COLO668 (cell line): Measurements from ENCODE around the gene NOS1.
"Not testable (repeated sequence)": the region's sequence is repeated elsewhere in the genome, so short reads cannot be mapped to it uniquely, and the experiment has no call there.

Experiments used
- DNase-seq: peaks from one replicate; lab custom pipeline; 2025; ENCODE audit not compliant: unreplicated experiment; lab: John Stamatoyannopoulos, UW

NOS1 gene

DNA sequence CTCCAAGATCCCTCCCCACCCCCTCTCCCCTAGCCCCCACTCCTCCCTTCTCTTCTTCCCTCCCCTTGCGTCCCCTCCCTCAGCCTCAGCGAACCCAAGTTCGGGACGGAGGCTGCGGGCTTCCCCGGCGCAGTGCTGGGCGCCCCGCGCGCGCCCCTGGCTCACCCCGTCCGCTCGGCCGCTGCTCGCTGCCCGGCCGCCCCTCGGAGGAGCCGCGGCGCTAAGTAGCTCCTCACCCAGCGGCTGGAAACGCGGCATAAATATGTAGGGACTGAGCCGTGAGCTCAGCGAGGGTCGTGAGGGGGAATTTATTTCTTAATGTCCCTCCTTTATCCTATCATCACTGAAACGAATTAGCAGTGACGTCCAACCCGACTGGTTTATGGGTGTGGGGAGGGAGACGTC, at the start of gene NOS1:
NOS1 (minus strand) TSS at position 280 of the 405 bp plus-strand sequence. CDS start 30,557 bp downstream, outside the sequence.
- DNase-seq, result no peak

DNA sequence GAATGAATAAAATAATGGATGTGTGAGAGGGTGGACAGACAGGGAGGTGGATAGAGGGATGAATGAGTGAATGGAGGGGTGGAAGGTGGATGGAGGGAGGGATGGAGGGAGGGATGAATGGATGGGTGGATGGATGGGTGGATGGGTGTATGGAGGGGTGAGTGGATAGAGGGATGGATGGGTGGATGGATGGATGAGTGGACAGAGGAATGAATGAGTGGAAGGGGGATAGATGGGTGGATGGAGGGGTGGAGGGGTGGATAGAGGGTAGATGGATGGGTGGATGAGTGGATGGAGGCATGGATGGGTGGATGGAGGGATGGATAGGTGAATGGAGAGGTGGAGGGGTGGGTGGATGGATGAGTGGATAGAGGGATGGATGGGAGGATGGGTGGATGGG, 47.9 kb upstream of the NOS1 start:
- DNase-seq, result no peak

DNA sequence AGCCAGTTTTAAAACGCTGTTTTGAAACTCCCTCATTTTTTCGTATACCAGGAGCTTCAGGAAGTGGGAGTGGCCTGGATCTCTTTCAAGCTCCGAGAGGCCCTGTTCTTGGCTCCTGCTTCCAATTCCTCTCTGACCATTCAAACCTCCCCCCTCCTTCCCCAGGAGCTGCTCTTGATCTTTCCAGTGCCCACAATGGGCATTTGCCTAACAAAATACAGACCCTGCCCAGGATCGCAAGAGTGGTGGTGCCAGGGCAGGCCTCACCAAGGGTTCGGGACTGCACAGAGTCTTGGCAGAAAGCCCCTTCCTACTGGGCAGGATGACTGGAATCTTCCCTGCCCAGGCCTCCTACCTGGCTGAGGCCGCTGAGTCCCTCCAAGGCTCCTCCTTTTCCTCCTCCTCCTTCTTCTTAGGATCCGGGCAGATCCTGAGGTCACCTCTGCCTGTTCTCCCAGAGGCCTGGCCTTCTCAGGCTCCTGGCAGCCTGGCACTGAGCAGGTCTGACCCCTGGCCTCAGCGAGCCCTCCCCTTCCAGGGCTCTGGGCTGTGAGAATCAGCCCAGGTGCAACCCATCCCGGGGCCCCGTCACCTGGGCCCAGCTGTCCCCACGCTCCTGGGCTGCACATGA, 46.9 kb upstream of the NOS1 start:
- DNase-seq, result no peak

DNA sequence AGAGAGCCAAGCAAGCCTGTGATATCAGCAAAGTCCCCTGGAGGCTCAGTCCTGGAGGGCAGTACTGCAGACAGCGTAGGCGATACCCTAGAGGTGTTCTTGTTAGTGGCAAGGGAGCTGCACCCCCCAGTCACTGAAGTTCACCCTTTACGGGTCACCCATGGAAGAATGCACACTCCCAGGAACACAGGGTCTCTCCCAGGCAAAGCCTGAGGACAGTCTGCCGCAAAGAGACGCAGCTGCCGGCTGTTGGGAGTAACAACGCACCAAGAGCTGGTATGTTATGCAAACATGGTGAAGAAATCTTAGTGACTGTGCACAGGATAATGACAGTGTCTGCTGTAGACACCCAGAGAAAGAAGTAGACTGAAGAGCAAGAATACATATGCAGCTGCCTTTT, 43.5 kb upstream of the NOS1 start:
- DNase-seq, result no peak

DNA sequence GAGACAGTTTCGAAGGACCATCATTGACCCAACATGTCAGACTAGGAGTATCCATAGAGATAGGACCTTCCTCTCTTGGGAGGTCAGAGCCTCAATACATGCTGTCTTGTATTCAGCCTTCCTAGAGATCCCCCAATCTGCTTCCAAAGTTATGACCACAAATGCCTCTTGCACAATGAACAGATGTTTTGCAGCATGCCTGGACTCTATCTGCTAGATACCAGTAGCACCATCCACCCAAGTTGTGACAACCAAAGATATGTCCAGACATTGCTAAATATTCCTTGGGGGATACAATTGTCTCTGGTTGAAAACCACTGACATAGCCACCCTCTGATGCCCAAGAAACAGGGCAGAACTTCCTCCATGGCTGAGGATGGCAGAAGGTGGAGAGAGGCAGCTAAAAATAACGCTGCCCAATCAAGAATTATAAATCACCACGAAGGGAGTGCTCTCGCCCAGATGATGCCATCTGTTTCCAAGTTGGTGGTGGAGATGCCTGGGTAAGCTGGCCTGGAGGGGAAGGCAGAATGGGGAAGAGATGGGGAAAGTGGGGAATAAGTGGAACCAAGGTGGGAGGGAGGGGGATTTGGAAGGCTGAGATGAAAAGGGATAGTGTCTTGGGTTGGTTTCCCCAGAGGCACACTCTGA, 42.9 kb upstream of the NOS1 start:
- no peak for DNase-seq

DNA sequence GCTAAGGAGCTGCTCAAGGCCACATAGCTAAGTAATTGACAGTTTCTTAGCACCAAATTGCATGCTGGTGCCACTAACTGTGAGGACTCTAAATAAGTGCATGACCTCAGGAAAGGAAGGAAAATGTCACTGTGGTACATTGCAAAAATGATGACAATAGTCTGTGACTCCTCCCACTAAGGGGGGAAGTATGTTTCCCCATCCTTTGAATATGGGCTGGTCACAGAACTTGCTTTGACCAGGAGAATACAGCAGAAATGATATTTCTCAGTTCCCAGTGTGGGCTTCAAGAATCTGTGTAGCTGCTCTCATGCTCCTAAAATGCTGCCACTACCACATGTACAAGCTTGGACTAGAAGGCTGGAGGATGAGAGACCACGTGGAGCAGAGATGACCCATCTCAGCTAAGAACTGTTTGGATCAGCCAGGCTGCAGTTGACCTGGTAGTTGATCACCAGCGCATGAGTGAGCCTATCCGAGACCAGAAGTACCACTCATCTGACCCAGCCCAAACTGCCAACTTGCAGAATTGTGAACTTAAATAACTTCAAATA, 42.2 kb upstream of the NOS1 start:
- no peak for DNase-seq

DNA sequence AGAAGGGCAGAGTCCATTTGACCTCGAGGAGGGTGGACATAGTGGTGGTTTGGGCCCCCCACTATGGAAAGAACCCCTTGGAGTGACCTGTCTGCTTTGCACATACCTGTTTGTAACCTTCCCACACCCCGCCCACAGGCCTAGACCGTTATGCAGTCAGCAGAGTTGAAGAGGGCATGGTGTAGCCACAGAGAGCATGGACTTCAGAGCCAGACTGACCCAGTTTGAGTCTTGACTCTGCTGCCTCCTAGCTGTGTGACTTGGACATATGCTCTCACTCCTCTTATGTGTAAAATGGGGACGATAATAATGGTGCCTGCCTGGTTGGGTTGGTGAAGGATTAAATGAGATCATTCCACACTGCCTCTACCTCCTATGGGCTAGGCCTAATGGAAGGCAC, 40.9 kb upstream of the NOS1 start:
- no peak for DNase-seq

DNA sequence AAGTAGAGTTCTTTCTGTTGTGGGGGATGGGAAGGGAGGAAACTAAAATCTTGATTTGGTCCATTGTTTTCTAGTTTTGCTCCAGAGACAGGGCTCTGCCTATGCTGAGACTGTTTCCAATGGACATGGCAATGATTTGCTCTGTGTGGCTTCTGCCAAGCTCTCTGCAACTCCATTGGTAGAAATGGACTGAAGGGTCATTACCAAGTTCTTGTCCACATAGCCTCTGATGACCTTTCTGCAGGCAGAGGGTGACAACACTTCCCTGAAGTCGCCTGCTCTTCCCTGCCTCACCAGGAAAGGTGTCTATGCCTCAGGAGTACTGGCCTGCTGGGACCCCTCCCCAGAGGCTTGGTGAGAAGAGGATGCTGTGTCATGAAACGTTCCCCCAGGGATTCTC, 39.5 kb upstream of the NOS1 start:
- DNase-seq, result no peak

DNA sequence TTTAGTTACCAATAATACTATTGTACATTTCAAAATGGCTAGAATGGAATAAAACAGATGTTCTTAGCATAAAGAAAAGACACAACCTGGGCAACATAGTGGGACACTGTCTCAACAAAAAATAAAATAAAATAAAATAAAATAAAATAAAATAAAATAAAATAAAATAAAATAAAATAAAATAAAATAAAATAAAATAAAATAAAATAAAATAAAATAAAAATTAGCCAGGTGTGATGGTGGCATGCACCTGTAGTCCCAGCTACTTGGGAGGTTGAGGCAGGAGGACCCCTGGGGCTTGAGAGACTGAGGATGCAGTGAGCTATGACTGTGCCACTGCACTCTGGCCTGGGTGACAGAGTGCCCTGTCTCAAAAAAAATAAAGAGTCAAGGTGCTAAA, 37.1 kb upstream of the NOS1 start:
- DNase-seq, result not testable (repeated sequence)

DNA sequence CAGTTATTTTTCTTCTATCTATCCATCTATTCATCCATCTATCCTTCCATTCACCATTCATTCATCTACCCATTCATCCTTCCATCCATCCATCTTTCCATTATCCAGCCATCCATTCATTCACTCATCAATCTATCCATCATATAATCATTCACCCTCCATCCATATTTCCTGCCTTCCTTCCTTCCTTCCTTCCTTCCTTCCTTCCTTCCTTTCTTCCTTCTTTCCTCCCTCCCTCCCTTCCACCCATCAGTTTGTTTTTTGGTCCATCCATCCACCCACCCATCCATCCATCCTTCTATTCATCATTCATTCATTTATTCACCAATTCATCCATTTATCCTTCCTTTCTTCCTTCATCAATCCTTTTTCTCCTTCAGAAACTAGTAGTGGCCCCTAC, 34.3 kb upstream of the NOS1 start:
- no peak for DNase-seq

DNA sequence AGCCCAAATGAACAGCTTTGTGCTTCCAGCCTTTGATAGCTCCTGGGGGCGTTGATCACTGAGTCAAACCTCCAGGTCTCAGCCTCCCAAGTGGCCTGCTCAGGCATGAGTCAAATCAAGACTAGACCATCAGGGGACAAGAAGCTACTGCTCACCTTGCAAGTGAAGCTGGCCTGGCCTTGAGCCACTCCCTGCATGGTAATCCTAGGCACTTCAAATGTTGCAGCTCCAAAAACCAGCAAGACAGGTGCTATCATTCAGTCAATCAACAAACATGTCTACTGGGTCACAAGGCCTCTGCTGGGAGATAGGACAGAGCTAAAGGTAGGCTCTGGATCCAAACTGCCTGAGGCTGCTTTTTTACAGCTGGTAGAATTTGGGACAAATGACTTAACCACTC, 33.1 kb upstream of the NOS1 start:
- DNase-seq, result no peak

DNA sequence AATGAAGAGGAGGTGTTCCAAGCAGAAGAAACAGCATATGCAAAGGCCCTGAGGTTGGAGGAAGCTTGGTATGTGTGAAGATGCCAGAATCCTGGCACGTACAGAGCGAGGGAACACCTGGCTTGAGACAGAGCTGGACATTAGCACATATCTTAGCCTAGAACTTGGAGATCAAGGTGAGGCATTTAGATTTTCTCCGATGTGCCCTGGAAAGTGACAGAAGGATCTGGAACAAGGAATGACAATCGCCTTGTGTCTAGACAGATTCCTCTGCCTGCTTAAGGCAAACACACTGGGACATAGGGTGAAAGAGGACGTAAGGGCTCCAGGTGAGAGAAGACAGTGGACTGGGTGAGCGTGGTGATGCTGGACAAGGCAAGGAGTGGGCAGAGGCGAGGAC, 32.2 kb upstream of the NOS1 start:
- no peak for DNase-seq

DNA sequence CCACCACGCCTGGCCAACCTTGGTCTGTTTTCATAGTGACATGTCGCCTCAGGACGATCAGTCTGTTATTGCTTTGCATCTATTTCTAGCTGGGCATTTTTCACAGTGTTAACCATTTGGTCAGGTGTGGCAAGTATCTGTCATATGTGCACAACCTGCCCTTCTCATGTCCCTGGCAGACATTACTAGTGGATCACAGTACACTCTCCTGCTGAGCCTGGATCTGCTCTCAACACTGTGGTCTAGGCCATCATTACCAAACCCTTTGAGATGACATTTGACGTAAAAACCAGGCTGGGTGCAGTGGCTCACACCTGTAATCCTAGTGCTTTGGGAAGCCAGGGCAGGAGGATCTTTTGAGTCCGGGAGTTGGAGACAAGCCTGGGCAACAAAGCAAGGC, 29.4 kb upstream of the NOS1 start:
- no peak for DNase-seq

DNA sequence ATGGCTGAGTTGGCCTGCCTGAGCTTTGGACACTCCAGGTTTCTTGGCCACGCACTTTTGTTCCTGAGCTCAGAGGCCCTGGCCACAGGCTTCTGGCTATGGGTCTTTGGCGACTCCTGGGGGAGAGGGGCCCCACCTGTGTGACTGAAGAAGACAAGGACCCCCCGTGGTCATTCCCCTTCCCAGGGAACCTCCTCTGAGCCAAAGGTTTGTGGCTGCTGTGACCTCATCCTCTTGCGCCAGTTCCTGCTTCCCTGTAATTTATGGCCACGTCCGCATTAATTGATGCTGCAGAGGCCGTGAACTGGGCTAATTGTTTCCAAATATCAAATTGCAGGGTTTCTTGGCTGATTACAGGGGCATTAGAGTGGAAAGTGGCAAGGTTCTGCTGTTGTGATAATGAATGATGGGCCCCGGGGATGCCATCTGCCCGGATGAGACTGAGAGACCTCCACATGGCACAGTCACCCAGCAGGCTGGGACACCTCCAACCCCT, 27.6 kb upstream of the NOS1 start:
- DNase-seq, result no peak

DNA sequence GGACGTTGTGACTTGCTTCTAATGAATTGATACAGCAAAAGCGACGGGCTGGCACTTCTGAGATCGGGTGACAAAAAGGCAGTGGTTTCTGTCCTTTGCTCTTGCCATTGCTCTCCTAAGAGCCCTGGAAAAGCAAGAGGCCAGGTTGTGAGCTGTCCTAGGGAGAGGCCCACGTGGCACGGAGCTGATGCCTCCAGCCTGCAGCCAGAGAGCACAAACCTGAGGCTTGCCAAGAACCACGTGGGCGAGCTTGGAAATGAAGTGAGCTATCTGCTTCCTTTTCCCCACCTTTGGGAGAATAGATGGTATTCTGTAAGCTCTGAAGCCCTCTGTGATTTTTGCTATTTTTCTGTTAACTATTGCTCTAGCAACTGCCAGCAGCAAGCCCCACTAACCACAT, 26.4 kb upstream of the NOS1 start:
- DNase-seq, result no peak

DNA sequence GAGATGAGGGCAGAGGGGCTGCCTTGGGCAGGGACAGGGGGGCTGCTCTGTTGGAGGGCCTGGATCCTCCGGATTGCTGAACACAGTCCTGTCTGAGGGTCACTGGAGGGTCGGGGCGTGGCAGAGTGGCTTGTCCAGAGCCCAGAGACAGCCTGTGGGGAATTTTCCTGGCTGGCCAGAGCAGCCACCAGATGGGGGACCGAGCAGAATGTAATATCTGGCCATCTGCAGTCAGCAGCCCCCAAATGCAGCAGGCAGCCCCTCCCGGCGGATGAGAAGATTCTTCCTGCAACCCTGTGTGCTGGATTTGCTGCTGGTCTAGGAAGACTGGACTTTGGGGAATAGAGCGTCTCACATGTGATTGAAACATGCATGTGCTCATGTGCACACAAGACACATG, 23.3 kb upstream of the NOS1 start:
- no peak for DNase-seq

DNA sequence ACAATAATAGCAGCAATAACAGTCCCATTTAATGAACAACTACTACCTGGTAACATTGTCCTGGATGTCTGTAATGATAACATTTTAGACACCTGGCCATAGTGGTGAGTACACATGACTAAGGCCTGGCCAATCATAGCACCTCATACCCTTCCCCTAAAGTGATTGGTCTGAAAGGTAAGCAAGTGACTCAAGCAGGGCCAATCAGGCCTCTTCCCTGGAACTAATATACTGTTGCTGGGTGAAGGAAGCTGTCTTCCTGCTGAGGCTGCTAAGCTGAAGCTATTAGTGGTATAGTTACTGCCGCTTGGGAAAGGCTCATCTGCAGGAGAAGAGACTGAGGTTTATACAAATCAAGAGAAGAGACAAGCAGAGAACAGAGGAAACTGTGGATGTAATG, 18.7 kb upstream of the NOS1 start:
- no peak for DNase-seq

DNA sequence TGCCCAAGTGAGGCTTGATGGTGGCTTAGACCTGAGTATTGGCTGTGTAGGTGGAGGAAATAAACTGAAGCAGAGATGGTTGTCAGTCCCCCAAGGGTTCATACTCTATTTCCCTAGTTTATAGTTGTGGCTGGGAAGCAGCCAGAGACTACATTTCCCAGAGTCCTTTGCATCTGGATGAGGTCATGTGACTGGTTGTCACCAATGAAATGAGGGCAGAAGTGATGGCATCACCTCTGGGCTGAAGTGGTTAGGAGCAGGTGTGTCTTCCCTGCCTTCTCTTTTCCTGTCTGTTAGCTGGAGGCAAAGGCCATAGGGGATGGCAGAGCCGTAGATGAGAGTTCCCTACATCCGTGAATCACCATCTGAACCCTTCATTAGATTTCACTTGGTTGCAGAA, 16.3 kb upstream of the NOS1 start:
- peak; percentile 45 for DNase-seq

DNA sequence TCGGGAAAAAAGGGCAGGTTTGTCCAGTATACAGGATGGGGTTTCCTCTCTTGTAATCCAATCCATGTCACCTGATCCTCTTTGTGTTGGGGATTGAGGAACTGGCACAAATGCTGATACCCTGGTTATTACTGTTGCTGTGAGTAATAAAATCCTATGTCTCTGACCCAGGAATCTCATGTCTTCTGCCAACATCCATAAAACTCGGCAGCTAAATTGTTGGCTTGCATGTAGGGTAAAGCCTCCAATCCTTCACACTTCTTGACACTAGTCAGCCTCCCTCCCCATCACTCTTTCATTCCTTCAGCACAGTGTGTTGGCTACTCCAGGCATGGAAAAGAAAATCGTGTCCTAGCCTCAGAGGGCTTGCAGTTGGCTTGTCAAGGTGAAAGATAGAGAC, 9.2 kb upstream of the NOS1 start:
- DNase-seq, result no peak

DNA sequence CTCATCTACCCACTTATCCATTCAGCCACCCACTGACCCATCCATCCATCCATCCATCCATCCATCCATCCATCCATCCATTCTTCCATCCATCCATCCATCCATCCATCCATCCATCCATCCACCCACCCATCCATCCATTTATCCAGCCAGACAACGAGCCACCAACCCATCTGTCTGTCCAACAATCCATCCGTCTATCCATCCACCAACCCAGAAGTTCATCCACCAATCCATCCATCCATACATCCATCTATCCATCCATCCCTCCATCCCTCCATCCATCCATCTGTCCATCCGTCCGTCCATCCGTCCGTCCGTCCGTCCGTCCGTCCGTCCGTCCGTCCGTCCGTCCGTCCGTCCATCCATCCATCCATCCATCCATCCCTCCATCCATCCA, 8.6 kb upstream of the NOS1 start:
- not testable (repeated sequence) for DNase-seq

DNA sequence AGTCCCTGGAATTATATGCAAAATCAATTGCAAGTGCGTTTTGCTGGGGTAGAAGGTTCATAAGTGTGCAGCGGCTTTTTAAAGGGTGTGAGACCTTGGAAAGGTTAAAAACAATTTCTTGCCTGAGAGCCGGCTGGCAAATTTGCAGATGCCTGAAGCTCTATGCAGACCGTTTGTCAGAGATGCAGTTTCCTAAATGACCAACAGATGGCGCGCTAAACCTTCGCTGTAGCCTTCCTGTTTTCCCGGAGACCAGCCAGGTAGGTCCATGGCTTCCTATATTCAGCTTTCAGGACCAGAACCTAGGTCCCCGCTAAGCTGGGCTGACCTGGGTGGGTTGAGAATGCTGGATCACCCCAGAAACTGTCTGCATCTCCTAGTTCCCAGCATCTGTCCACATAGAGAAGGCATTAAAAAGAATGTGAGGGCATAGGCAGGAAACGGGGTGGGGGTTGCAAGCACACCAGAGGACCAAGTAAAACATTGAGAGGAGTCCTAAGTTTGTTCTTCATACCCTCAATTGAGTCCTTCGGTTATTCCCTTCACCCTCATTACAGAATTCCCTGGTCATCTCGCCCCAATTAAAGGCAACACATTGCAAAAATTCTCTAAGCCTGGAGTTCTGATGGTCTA, 5.7 kb upstream of the NOS1 start:
- peak; percentile 81 for DNase-seq

DNA sequence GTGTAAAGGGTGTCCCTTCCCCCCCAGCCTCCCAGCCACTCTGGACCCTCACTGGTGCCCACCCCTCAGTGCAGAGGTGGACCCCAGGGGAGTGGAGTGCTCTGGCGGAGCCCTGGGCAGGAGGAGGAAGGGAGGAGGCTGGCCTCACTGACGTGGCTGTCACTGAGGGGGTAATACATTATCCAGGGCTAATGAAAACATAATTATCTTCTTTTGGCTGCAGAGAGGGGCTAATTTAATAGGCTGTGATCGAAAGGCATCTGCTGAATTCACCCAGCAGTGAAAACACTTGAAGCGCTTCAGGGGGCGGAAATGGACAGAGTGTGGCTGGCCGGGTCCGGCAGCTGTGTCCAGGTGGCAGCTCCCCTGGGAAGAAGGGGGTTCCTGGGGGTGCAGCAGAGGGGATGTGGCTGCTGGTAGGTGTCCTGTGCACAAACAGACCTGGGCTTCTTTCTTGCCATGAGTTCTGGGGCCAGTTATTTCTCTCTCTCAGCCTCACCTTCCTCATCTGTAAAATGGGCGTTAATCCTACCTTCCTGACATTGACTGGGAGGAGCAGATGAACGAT, 3.7 kb upstream of the NOS1 start:
- no peak for DNase-seq
